Gastrocnemius medialis (tissue), 4 donors: Measurements from ENCODE around the gene SPATA6L.

Source experiments
- POLR2A ChIP-seq, 2 donors: fragments of 450-650 bp; IDR thresholded peaks; one replicate each; pipeline ENCODE4 v1.6.1; 2017; ENCODE audit warnings: antibody characterized with exemption in 2 of 2, mild to moderate bottlenecking in 2 of 2, moderate library complexity in 2 of 2
- TF ChIP-seq, protein P1 (sequence below), 5 experiments: fragments of 450-650 bp in 3 of 5; fragments of 200-600 bp in 2 of 5; sonication (generic) in 2 of 5; IDR thresholded peaks in 4 of 5; conservative IDR thresholded peaks in 1 of 5; 1 replicate in 4 of 5; 2 replicates in 1 of 5; pipeline ENCODE4 v1.5.1; 2016 to 2019; ENCODE audit warnings: antibody characterized with exemption in 5 of 5, mild to moderate bottlenecking in 3 of 5, moderate library complexity in 3 of 5

DNA sequence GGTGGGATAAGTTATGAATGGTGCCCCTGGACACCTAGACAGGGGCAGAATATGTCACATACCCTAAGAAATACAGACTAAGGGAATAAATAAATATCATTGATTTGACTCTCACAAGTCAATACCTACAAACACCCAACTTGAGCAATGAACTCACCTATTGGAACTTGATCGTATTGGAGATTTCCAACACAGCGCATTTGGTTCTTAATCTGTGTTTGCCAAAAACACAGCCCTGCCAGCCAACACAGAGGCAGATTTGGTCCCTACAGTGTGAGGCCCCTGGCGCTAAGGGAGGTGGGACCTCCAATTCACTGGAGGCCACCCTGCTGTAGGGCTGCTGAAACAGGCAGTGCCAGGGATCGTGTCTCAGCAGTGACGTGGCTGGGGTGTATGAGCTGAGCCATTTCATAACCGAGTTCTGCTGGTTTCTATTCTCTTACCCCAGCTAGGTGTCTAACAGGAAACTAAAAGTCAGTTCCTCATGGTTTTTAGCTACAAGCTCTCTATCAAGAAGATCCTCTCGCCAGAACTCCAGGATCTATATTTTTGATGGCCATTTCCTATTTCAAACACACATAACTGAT is 91.5 kb downstream of the SPATA6L start:
- TF ChIP-seq, protein P1, sequence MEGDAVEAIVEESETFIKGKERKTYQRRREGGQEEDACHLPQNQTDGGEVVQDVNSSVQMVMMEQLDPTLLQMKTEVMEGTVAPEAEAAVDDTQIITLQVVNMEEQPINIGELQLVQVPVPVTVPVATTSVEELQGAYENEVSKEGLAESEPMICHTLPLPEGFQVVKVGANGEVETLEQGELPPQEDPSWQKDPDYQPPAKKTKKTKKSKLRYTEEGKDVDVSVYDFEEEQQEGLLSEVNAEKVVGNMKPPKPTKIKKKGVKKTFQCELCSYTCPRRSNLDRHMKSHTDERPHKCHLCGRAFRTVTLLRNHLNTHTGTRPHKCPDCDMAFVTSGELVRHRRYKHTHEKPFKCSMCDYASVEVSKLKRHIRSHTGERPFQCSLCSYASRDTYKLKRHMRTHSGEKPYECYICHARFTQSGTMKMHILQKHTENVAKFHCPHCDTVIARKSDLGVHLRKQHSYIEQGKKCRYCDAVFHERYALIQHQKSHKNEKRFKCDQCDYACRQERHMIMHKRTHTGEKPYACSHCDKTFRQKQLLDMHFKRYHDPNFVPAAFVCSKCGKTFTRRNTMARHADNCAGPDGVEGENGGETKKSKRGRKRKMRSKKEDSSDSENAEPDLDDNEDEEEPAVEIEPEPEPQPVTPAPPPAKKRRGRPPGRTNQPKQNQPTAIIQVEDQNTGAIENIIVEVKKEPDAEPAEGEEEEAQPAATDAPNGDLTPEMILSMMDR (IDR thresholded peaks at IDR 0.05 in 4 of 5, conservative IDR thresholded peaks at IDR 0.05 in 1 of 5) = no peak
- no peak for TF ChIP-seq POLR2A (IDR thresholded peaks at IDR 0.05)
